SK-N-SH treated with all-trans-retinoic acid at 6 μM for 48 hours (cell line): ENCODE measurements around the gene LGMN.

Experiments
- ATAC-seq: fragments of 200-7000 bp; cut with Tn5 transposase; 3 replicates; pipeline ENCODE4 v1.9.1; 2020; ENCODE audit warnings: mild to moderate bottlenecking, moderate library complexity
- ARNTL ChIP-seq: fragments of 450-650 bp; formaldehyde crosslinking; IDR thresholded peaks from 2 replicates; pipeline ENCODE4 v1.5.0; 2020; ENCODE audit warnings: low read depth, mild to moderate bottlenecking, moderate library complexity, borderline replicate concordance
- BACH2 ChIP-seq: fragments of 250-450 bp; sonication (Bioruptor Pico); IDR thresholded peaks from 2 replicates; pipeline ENCODE4 v1.9.0; 2021; ENCODE audit warnings: mild to moderate bottlenecking, borderline replicate concordance
- CSDC2 ChIP-seq: fragments of 250-450 bp; sonication (Bioruptor Pico); IDR thresholded peaks from 2 replicates; pipeline ENCODE4 v1.5.0; 2020; ENCODE audit warnings: mild to moderate bottlenecking, moderate library complexity
- CSRNP3 ChIP-seq: fragments of 250-450 bp; sonication (Bioruptor Pico); IDR thresholded peaks from 2 replicates; pipeline ENCODE4 v1.5.1; 2021; ENCODE audit warnings: mild to moderate bottlenecking, moderate library complexity
- ESRRG ChIP-seq: fragments of 250-450 bp; sonication (Bioruptor Pico); IDR thresholded peaks from 2 replicates; pipeline ENCODE4 v1.6.1; 2021; ENCODE audit warnings: mild to moderate bottlenecking
- GLIS3 ChIP-seq: fragments of 250-450 bp; sonication (Bioruptor Pico); IDR thresholded peaks from 2 replicates; pipeline ENCODE4 v1.5.0; 2020; ENCODE audit warnings: mild to moderate bottlenecking, moderate library complexity
- ISL1 ChIP-seq: fragments of 250-450 bp; sonication (Bioruptor Pico); IDR thresholded peaks from 2 replicates; pipeline ENCODE4 v2.1.2; 2022; ENCODE audit warnings: mild to moderate bottlenecking, moderate library complexity
- POU6F1 ChIP-seq: fragments of 250-450 bp; sonication (Bioruptor Pico); IDR thresholded peaks from 2 replicates; pipeline ENCODE4 v1.8.0; 2021; ENCODE audit warnings: low read depth, mild to moderate bottlenecking, moderate library complexity, borderline replicate concordance
- RARB ChIP-seq: fragments of 250-450 bp; sonication (Bioruptor Pico); IDR thresholded peaks from 2 replicates; pipeline ENCODE4 v1.8.0; 2021; ENCODE audit warnings: mild to moderate bottlenecking, moderate library complexity
- SNAI2 ChIP-seq: fragments of 250-450 bp; sonication (Bioruptor Pico); IDR thresholded peaks from 2 replicates; pipeline ENCODE4 v1.5.0; 2020; ENCODE audit warnings: mild to moderate bottlenecking, moderate library complexity
- TCF4 ChIP-seq: fragments of 250-450 bp; sonication (Bioruptor Pico); IDR thresholded peaks from 2 replicates; pipeline ENCODE4 v1.8.0; 2021; ENCODE audit warnings: mild to moderate bottlenecking, moderate library complexity, borderline replicate concordance
- TOX ChIP-seq: fragments of 250-450 bp; sonication (Bioruptor Pico); IDR thresholded peaks from 2 replicates; pipeline ENCODE4 v1.8.0; 2021; ENCODE audit warnings: mild to moderate bottlenecking, moderate library complexity, borderline replicate concordance
- ZC3H10 ChIP-seq: fragments of 250-450 bp; sonication (Bioruptor Pico); IDR thresholded peaks from 2 replicates; pipeline ENCODE4 v1.5.1; 2021; ENCODE audit warnings: mild to moderate bottlenecking, moderate library complexity
- ZFP3 ChIP-seq: fragments of 250-450 bp; sonication (Bioruptor Pico); IDR thresholded peaks from 2 replicates; pipeline ENCODE4 v1.5.0; 2020; ENCODE audit warnings: mild to moderate bottlenecking, moderate library complexity
- ZFP30 ChIP-seq: fragments of 450-650 bp; formaldehyde crosslinking; IDR thresholded peaks from 2 replicates; pipeline ENCODE4 v1.5.0; 2022; ENCODE audit warnings: mild to moderate bottlenecking, moderate library complexity
- ZNF565 ChIP-seq: fragments of 450-650 bp; formaldehyde crosslinking; conservative IDR thresholded peaks from 2 replicates; pipeline ENCODE4 v1.5.0; 2020; ENCODE audit warnings: low read depth, mild to moderate bottlenecking, moderate library complexity
- ZNF70 ChIP-seq: fragments of 450-650 bp; formaldehyde crosslinking; IDR thresholded peaks from 2 replicates; pipeline ENCODE4 v1.5.0; 2020; ENCODE audit warnings: mild to moderate bottlenecking, moderate library complexity
- ZNF8 ChIP-seq: fragments of 450-650 bp; formaldehyde crosslinking; IDR thresholded peaks from 2 replicates; pipeline ENCODE4 v1.5.0; 2020; ENCODE audit warnings: mild to moderate bottlenecking, moderate library complexity
- TF ChIP-seq, protein P1 (sequence below): fragments of 250-450 bp; sonication (Bioruptor Pico); IDR thresholded peaks from 2 replicates; pipeline ENCODE4 v1.5.0; 2020; ENCODE audit warnings: mild to moderate bottlenecking, moderate library complexity

Gene LGMN

GRCh38 chr14:92774572-92774971 lies 26.1 kb upstream of the LGMN start:
- ATAC-seq = no peak
- no peak for TF ChIP-seq CSRNP3 (CRISPR knock-in tag)
- TF ChIP-seq ZFP30 (CRISPR knock-in tag) = no peak
- TF ChIP-seq, protein P1, sequence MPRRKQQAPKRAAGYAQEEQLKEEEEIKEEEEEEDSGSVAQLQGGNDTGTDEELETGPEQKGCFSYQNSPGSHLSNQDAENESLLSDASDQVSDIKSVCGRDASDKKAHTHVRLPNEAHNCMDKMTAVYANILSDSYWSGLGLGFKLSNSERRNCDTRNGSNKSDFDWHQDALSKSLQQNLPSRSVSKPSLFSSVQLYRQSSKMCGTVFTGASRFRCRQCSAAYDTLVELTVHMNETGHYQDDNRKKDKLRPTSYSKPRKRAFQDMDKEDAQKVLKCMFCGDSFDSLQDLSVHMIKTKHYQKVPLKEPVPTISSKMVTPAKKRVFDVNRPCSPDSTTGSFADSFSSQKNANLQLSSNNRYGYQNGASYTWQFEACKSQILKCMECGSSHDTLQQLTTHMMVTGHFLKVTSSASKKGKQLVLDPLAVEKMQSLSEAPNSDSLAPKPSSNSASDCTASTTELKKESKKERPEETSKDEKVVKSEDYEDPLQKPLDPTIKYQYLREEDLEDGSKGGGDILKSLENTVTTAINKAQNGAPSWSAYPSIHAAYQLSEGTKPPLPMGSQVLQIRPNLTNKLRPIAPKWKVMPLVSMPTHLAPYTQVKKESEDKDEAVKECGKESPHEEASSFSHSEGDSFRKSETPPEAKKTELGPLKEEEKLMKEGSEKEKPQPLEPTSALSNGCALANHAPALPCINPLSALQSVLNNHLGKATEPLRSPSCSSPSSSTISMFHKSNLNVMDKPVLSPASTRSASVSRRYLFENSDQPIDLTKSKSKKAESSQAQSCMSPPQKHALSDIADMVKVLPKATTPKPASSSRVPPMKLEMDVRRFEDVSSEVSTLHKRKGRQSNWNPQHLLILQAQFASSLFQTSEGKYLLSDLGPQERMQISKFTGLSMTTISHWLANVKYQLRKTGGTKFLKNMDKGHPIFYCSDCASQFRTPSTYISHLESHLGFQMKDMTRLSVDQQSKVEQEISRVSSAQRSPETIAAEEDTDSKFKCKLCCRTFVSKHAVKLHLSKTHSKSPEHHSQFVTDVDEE (CRISPR knock-in tag) = no peak
- TF ChIP-seq ISL1 (CRISPR knock-in tag) = no peak
- no peak for TF ChIP-seq CSDC2
- TF ChIP-seq ZC3H10 (CRISPR knock-in tag) = no peak
- TF ChIP-seq ESRRG (CRISPR knock-in tag) = no peak
- TF ChIP-seq ZNF8 (CRISPR knock-in tag) = no peak
- no peak for TF ChIP-seq POU6F1
- no peak for TF ChIP-seq ZNF70 (CRISPR knock-in tag)
- no peak for TF ChIP-seq ZNF565
- TF ChIP-seq ZFP3 (CRISPR knock-in tag) = no peak
- TF ChIP-seq BACH2 (CRISPR knock-in tag) = no peak
- TF ChIP-seq, all 23 proteins: peak for 0

DNA sequence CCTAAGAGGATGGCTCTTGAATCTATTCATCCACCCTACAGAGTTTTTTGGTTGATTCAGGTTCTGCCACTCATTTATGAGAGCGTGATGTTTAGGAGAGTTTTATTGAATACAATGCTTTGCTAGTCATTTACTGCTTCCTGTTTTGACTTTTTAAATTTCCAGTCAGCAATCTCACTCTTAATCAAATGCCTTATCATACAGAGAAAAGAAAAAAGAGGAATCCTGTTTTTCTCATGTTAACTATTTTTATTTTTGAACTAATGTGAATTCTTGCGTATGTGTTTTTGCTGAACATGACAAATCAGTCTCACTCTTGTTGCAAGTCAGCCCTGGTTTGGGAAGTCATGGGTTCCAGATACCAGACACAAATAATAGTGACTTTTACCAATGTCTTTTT lies 22.1 kb upstream of the LGMN start:
- TF ChIP-seq, protein P1 (CRISPR knock-in tag) = no peak
- TF ChIP-seq ESRRG (CRISPR knock-in tag) (no peak), ZFP3 (CRISPR knock-in tag) (no peak), RARB (CRISPR knock-in tag) (no peak), GLIS3 (CRISPR knock-in tag) (no peak), ARNTL (CRISPR knock-in tag) (no peak), TCF4 (CRISPR knock-in tag) (no peak), POU6F1 (no peak), ZNF8 (CRISPR knock-in tag) (no peak), ZC3H10 (CRISPR knock-in tag) (no peak), CSDC2 (no peak), ISL1 (CRISPR knock-in tag) (no peak), CSRNP3 (CRISPR knock-in tag) (no peak), ZFP30 (CRISPR knock-in tag) (no peak), TOX (CRISPR knock-in tag) (no peak), SNAI2 (CRISPR knock-in tag) (no peak)
- ATAC-seq = no peak
